ENCODE results near the gene DNLZ.
"Not testable (repeated sequence)": the region's sequence is repeated elsewhere in the genome, so short reads cannot be mapped to it uniquely, and the experiment has no call there.

Gene DNLZ

DNA sequence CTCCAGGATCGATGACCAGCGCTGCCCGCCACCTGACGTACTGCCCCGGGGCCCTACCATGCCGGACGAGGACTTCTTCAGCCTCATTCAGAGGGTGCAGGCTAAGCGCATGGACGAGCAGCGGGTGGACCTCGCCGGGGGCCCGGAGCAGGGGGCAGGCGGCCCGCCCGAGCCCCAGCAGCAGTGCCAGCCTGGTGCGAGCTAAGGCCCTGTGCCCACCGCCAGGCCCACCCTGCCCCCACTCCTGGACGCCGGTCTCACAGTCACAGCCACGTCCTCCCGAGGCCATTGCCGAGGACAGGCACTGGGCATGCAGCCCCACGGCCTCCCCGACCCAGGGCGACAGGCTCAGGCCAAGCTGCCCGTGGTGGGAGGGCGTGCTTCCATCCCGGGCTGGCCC is 5.5 kb downstream of the DNLZ start:
- DNase-seq, result no peak

DNA sequence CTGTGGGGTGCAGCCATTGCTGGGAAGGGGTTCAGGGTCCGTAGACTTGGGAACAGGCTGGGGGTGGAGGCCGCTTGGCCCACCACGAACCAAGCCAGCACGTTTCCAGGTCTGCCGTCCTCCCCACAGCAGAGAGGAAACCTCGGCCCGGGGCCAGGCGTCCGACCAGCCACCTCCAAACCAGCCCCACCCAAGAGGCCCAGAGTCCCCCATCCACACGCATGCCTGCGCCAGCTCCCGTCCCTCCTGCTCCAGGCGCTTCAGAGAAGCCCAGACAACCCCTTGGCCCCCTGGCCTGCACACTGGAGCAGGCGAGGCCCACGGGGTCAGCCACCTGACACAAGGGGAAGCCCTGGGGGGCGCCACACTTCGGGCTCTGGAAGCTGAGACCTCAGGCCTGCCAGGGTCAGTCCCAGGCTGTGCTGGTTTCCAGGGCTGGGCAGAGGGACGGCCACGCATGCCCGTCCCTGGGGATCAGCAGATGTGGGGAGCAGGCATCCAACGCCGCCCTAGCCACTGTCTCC is 6.3 kb downstream of the DNLZ start:
- peak; percentile 78 for DNase-seq

DNA sequence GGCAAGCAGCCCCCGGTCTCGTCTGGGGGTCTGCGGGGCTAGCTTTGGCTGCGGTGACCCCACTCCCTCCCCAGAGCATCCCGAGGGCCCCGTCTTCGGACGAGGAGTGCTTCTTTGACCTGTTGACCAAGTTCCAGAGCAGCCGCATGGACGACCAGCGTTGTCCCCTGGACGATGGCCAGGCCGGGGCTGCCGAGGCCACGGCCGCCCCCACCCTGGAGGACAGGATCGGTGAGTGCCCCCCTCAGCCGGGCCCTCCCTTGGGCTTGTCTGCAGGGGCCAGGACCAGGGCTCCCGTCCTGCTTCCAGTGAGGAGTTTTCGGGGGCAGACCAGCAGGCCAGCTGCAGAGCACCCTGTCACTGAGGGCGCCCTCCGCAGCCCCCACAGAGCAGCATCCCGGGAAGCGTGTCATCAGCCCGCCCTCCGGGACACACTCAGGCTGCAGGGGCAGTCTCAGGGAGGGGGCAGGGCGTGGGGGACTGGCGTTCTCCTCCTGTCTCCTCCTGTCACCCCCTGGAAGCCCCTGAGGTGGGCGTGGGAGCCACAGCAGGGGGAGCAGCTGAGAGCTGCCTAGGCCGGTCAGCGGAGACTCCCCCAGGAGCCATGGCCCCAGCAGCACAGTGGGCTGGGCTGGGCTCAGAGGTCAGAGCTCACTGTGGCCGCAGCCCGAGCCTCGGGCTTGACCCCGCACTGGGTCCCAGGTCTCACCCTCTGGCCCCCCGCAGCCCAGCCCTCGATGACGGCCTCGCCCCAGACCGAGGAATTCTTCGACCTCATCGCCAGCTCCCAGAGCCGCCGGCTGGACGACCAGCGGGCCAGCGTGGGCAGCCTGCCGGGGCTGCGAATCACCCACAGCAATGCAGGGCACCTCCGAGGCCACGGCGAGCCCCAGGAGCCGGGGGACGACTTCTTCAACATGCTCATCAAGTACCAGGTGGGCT is 7.7 kb downstream of the DNLZ start:
- DNase-seq, result no peak

DNA sequence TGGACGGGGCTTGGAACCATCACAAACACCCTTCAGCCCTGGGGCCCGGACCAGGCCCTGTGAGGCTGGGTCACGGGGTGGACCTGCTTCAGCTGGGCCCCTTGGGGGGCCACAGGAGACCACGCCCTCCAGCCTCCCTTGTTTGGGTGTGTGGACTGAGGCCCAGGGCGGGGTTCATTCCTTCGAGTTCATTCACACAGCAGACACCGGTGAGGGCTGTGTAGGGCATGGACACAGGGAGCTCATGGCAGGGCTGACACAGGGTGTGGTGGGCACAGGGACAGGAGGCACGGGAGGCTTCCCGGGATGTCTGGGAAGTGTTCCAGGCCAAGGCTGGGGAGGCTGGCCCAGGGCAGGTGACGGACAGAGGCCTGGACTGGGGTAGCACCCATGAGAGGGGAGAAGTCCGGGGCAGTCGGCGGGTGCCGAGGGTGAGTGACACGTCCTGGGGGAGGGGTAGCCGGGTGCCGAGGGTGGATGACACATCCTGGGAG is 8.9 kb downstream of the DNLZ start:
- DNase-seq, result no peak

DNA sequence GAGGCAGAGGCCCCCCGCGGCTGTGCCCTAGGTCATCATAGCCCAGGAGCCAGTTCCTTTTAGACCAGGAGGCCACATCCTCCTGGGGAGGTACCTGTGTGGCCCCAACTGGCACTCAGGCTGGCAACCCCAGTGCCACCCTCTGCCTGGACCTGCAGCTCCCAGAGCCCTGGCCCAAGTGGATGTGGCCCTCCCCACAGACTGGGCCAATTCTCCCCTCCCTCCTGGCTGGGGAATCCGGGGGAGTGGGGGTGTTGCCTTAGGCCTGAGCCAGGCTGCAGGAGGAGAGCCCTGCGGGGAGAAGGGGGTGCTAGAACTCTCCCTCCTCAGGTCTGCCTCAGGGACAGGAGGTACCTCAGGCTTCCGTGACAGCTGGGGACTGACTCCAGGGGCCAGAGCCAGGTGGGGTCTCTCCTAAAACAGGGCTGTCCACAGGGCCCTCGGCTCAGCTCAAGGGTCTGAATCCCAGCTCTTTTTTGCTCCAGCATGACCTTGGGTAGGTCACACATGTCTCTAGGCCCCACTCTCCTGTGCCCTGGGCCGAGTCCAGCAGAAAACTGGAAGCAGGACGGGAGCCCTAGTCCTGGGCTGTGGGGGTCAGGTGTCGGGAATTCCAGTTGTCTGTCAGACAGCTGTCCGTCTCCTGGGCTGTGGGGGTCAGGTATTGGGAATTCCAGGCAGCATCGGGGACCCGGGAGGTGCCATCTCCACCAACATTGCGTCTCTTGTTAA is 9.6 kb downstream of the DNLZ start:
- no peak for DNase-seq

DNA sequence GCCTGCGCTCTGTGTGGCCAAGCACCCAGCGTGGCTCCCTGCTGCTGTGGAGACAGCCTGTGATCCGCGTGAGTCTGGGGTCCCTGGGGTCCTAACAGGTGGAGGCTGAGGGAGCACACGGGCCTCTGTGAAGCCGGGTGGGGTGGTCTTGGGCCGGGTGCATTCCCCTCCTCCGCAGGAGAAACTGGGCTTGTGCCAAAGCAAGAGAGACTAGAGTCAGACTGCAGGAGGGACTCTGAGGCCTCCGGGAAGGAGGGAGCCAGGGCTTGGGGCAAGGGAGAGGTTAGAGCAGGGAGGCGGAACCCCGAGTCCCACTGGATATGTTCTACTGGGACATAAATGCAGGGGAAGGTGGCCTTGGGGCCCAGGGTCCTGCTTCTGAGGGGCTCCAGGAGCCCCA is 10.5 kb downstream of the DNLZ start:
- DNase-seq, result no peak

DNA sequence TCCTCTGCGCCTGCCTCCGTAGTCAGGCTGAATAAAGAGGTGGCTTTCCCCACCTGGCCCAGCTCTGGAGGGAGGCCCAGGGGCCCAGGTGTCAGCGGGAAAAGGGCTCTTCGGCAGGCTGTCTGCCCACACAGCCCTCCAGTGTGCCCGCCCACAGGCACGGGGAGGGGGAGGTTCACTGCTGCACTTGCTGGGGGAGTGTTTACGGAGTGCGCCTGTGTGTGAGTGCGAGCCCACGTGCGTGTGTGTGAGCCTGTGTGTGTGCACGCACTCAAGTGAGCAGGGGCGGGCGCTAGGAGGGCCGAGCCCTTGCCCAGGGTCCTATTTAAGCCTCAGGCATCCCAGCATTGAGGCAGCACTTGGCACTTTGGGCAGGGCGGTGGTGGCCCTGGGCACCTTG is 10.9 kb downstream of the DNLZ start:
- no peak for DNase-seq

DNA sequence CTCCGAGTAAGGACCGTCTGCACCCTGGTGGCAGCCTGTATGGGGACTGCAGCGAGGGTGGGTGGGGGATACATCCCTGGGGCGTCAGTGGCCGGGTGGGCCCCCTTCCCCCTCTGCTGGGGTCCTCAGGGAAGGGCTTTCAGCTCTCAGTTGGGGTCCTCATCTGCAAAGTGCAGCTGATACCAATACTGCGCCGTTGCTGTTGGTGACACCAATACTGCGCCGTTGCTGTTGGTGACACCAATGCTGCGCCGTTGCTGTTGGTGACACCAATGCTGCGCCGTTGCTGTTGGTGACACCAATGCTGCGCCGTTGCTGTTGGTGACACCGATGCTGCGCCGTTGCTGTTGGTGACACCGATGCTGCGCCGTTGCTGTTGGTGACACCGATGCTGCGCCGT is 11.7 kb downstream of the DNLZ start:
- not testable (repeated sequence) for DNase-seq

DNA sequence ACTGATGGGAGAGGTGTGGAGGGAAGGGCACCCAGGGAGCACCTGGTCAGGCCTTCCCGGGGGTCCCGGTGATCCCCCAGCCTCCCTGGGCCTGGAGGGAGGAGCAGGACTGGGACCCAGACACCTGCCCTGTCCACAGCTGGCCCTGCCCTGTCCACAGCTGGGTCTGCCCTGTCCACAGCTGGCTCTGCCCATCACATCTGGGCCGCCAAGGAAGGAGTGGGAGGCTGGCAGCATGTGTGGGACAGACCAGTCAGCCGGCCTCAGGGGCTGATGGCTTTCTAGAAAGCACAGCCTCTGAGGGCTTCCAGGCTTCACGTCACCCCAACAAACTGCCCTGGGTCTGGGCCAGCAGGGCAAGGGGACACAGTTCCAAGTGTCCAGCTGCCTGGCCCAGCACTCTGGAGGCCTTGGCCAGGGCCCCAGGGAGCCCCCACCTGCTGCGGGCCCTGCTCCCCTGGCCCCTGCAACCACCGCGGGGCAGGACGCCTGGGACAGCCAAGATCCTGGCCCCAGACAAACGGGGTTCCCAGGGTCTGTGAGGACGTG is 12.2 kb downstream of the DNLZ start:
- DNase-seq, result no peak

DNA sequence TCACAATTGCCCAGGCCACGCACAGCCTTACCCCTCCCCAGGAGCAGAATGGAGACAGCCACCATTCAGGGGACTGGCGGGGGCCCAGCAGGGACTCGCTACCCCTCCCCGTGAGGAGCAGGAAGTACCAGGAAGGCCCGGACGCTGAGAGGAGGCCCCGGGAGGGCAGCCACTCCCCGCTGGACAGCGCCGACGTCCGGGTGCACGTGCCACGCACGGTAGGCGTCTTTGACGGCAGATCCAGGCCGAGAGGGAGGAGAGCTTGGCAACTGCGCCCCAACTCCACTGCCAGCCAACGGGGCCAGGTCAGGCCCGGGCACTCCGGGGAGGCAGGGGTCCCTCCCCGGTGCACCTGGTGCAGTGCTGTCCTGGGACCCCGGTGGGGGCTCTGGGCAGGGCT is 14.0 kb downstream of the DNLZ start:
- DNase-seq, result no peak

DNA sequence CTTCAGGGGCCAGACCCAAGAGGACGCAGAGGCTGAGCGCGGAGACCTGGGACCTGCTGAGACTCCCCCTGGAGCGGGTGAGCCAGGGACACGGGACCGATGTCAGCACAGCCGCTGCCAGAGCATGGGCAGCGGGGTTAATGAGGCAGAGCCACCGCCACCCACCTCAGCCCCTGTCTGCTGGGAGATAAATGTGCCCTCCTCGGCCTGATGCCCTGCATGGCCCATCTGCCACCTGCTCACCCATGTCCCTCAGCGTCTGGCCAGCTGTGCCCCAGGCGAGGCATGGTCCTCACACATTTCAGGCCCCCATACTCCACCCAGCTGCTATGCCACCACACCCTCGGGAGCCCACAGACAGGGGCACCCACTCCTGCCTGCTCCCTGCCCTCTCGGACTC is 14.9 kb downstream of the DNLZ start:
- no peak for DNase-seq

DNA sequence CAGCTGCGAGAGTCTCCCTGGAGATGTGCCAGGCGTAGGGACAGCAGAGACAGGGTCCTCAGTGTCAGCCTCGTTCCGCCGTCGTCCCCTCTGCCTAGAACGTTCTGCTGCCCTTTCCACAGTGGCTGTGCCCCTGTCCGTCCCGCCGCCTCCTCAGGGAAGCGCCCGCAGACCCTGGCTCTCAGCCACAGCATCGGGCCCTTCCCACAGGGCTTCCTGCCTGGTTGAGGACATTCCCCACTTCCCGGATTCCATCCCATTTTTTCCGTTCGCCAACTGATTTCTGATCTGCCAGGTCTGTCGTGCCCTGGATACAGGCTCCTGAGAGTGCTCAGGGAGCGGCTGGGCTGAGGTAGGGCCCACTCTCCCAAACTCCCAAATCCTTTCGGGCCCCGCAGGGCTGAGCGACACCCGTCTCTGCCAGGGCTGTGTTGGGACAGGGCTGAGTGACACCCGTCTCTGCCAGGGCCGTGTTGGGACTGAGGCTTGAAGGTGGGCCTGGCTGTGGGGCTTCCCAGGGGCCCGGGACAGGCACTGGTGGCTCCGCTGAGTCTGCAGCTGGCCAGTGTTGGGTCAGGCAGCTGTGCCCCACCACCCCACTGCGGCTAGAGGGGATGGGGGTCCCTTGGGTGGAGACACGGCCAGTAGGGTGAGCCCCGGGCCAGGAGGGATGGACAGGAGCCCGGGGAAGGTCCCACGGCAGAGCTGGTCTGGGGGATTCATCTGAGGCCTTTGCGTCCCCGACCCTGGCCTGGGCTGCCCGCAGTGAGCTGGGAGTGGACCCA is 15.9 kb downstream of the DNLZ start:
- no peak for DNase-seq

DNA sequence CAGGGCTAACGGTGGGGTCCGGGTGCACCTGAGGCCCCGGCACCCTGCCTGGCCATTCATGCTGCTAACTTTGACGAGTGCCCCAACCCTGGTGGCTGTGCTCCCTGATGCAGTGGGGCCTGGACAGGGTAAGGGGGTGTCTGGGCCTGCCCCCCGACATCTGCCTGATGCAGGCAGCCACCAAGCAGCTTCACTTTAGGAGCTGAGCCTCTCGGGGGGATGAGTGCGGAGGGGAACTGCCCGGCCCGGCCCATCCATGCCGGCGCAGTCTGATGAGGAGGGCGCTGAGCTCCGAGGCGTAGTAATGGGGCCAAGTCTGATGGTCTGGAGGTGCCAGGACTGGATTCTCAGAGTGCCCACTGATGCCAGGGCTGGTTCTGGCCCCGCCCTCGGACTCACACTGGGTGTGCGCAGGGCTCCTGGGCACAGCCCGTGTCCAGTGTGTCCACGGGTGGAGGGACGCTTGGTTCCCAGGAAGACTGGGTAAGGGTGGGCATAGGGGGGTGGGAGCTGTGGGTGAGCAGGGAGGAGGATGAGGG is 16.5 kb downstream of the DNLZ start:
- DNase-seq, result no peak

DNA sequence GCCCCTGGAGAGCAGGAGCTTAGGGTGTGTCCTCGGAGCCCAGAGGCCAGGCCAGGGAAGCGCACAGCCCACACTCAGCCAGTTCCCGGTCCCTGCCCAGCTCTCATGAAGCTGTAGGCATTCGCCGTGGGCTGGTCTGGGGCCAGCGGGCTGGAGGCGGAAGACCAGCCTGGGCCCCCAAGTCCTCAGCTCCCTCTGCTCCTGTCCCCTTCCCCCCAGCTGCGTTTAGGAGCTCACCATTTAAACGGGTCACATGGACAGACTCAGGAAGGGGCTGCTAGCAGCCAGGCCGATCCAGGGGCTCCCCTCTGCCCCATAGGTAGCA is 17.4 kb downstream of the DNLZ start:
- no peak for DNase-seq

DNA sequence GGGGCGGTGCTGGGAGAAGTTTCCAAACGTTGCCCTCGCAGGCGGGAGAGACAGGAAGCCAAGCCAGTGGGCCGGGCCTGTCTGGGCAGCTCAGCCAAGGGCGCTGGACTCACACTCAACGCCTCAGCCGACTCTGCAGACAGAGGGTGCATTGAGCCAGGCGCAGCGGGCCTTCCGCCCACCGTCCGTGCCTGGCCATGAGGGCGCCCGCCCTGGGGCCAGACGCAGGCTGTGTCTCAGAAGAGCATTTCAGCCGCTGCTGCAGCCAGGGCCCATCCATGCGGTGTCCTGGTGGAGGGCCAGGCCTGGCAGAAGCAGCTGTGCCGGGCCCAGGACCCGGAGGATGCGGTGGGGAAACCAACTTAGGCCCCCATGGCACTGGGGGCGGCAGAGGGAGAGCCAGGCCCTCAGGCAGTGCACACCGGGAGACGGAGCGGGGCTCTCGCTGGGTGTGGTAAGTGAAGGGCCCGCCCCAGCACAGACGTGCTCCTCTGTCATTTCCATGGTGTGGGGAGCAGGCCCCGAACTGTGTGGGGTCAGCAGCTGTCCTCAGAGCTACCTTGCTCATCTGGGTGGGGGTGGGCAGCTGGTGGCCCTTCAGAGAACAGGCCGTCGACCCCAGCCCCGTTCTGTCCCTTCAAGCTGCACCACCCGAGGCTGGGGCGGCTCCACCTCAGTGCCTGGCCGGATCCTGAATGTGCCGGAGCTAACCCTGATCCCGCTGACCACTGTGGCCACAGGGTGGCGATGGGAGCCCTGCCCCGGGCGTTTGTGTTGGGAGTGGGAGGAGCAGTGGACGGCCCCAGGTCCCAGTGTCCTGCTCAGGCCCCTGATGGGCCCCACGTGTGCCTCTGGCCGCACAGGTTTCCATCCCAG is 18.0 kb downstream of the DNLZ start:
- peak; percentile 85 for DNase-seq

DNA sequence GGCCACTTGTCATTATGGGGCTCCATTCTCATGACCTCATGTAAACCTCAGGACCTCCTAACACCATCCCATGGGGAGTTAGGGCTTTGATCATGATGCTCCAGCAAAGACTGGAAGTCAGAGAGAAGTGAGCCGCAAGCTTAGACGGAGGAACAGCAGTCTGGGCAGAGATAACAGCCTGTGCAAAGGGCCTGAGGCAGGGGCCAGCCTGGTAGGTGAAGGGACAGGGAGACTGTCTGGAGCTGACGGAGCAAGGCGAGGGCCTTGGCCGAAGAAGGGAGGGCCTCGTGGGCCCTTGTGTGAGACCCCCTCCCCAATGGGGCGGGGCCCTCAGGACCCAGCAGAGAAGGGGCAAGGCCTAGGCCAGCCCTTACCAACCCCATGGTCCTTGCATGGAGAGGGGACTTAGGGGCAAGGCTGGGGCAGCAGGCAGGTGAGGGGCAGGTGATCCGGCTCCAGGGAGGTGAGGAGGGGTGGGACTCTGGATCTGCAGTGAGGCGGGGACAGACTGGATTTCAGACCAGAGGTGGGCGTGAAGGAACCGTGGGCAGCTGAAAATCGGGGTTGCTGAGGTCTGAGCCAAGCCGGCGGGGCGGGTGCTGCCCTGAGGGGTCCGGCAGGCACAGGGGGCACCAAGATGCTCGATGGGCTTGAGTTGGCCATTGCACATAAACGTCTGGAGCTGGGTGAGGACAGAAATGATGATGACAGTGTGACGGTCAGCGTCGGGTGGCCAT is 18.8 kb downstream of the DNLZ start:
- no peak for DNase-seq

DNA sequence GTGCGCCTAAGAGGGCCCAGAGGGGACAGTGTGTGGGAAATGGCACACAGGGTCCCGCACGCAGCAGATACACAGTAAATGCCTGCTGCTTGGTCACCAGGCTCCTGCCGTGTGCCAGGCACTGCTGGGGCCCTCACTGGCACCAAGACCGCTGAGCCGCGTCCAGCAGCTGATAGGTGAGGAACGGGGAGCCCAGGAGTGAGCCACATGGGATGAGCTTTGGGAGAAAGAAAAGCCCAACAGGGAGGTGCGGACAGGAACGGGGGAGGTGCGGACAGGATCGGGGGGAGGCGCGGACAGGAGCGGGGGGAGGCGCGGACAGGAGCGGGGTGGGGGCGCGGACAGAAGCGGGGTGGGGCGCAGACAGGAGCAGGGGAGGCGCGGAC is 19.7 kb downstream of the DNLZ start:
- no peak for DNase-seq

DNA sequence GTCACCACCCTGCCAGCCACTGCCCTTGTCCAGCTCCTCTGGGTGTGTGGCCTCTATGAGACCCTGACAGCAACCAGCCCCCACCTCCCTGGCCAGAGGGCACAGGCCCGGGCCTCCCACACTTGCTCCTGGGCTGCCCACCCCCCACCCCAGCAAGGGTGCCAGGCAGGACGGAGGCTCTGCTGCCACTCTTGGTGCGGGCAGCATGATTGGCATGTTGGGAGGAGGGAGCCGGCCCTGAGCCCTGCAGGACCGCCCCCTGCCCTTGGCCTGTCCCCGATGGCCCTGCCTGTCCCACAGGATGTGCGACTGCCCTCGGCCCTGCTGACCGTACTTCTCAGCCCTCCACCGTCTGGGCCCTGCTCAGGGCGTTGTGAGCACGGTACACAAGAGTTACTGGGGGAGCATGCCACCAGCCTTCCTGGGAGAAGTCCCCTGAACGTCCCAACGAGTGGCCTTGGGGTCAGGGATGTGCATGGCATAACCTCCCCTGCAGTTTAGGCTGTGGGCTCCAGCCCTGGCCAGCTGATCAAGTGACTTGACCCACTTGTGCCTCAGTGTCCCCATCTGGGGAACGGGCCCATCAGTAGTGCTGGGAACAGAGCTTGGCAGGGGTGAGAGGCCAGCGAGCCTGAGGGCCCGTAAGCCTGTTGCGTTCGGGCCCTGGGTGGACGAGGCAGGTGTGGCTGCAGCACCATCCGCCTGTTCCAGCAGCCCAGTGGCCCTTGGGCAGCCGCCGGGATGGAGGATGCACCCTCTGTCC is 20.2 kb downstream of the DNLZ start:
- DNase-seq, result no peak

DNA sequence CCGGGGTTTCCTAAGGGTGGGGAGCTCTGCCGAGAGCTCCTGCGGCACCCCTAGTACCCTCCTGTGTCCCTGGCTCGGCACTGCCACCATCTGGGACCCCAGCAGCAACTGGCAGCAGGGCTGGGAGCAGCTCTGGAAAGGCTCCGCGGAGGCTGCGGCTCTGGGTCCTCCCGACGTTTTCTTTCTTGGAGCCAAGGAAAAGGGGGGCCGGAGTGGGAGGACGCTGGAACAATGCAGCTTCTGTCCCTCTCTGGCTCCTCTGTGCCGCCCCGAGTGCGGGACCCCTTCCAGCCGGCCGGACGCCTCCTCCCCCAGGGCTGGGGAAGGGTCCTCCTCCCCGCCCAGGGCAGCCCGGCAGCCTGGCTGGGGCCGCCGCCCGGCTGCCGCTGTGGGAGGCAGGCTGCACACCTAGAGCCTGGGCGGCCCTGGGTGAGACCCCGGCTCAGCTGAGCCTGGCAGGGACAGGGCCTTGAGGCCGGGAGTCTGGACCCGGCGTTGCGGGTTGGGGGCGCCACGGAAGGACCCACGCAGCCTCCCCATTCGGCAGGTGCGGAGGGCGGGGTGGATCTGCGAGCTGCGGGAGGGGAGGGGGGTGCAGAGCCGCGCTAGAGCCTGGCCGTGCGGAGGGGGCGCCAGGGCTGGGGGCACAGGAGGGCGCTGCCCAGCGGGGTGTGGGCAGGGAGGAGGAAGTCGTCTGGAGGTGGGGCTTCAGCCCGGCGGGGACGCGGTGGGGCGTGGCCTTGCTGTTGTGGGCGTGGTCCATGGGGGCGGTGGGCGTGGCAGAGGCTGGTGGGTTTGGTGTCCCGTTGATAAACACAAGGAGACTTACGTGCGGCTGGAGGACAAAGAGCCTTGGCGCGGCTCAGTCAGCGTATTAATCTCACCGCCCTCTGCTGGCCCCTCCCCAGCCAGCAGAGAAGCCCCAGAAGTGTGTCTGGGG is 21.1 kb downstream of the DNLZ start:
- peak; percentile 87 for DNase-seq

Data from left hindlimb (tissue), 1 donor.